SK-N-SH treated with all-trans-retinoic acid at 6 μM for 48 hours (cell line): Measurements from ENCODE around the gene TRH.

ENCODE experiments used
- ATAC-seq: fragments of 200-7000 bp; cut with Tn5 transposase; 3 replicates; pipeline ENCODE4 v1.9.1; 2020; ENCODE audit warnings: mild to moderate bottlenecking, moderate library complexity
- ARNTL ChIP-seq: fragments of 450-650 bp; formaldehyde crosslinking; IDR thresholded peaks from 2 replicates; pipeline ENCODE4 v1.5.0; 2020; ENCODE audit warnings: low read depth, mild to moderate bottlenecking, moderate library complexity, borderline replicate concordance
- BACH2 ChIP-seq: fragments of 250-450 bp; sonication (Bioruptor Pico); IDR thresholded peaks from 2 replicates; pipeline ENCODE4 v1.9.0; 2021; ENCODE audit warnings: mild to moderate bottlenecking, borderline replicate concordance
- CSDC2 ChIP-seq: fragments of 250-450 bp; sonication (Bioruptor Pico); IDR thresholded peaks from 2 replicates; pipeline ENCODE4 v1.5.0; 2020; ENCODE audit warnings: mild to moderate bottlenecking, moderate library complexity
- ESRRG ChIP-seq: fragments of 250-450 bp; sonication (Bioruptor Pico); IDR thresholded peaks from 2 replicates; pipeline ENCODE4 v1.6.1; 2021; ENCODE audit warnings: mild to moderate bottlenecking
- GLIS3 ChIP-seq: fragments of 250-450 bp; sonication (Bioruptor Pico); IDR thresholded peaks from 2 replicates; pipeline ENCODE4 v1.5.0; 2020; ENCODE audit warnings: mild to moderate bottlenecking, moderate library complexity
- ISL1 ChIP-seq: fragments of 250-450 bp; sonication (Bioruptor Pico); IDR thresholded peaks from 2 replicates; pipeline ENCODE4 v2.1.2; 2022; ENCODE audit warnings: mild to moderate bottlenecking, moderate library complexity
- OSR1 ChIP-seq: fragments of 250-450 bp; sonication (Bioruptor Pico); IDR thresholded peaks from 2 replicates; pipeline ENCODE4 v1.8.0; 2022; ENCODE audit warnings: moderate library complexity, mild to moderate bottlenecking, inconsistent platforms
- RARB ChIP-seq: fragments of 250-450 bp; sonication (Bioruptor Pico); IDR thresholded peaks from 2 replicates; pipeline ENCODE4 v1.8.0; 2021; ENCODE audit warnings: mild to moderate bottlenecking, moderate library complexity
- SNAI2 ChIP-seq: fragments of 250-450 bp; sonication (Bioruptor Pico); IDR thresholded peaks from 2 replicates; pipeline ENCODE4 v1.5.0; 2020; ENCODE audit warnings: mild to moderate bottlenecking, moderate library complexity
- TCF4 ChIP-seq: fragments of 250-450 bp; sonication (Bioruptor Pico); IDR thresholded peaks from 2 replicates; pipeline ENCODE4 v1.8.0; 2021; ENCODE audit warnings: mild to moderate bottlenecking, moderate library complexity, borderline replicate concordance
- TOX ChIP-seq: fragments of 250-450 bp; sonication (Bioruptor Pico); IDR thresholded peaks from 2 replicates; pipeline ENCODE4 v1.8.0; 2021; ENCODE audit warnings: mild to moderate bottlenecking, moderate library complexity, borderline replicate concordance
- ZC3H10 ChIP-seq: fragments of 250-450 bp; sonication (Bioruptor Pico); IDR thresholded peaks from 2 replicates; pipeline ENCODE4 v1.5.1; 2021; ENCODE audit warnings: mild to moderate bottlenecking, moderate library complexity
- ZFP30 ChIP-seq: fragments of 450-650 bp; formaldehyde crosslinking; IDR thresholded peaks from 2 replicates; pipeline ENCODE4 v1.5.0; 2022; ENCODE audit warnings: mild to moderate bottlenecking, moderate library complexity
- ZNF565 ChIP-seq: fragments of 450-650 bp; formaldehyde crosslinking; conservative IDR thresholded peaks from 2 replicates; pipeline ENCODE4 v1.5.0; 2020; ENCODE audit warnings: low read depth, mild to moderate bottlenecking, moderate library complexity
- ZNF70 ChIP-seq: fragments of 450-650 bp; formaldehyde crosslinking; IDR thresholded peaks from 2 replicates; pipeline ENCODE4 v1.5.0; 2020; ENCODE audit warnings: mild to moderate bottlenecking, moderate library complexity
- TF ChIP-seq, protein P1 (sequence below): fragments of 250-450 bp; sonication (Bioruptor Pico); IDR thresholded peaks from 2 replicates; pipeline ENCODE4 v1.5.0; 2020; ENCODE audit warnings: mild to moderate bottlenecking, moderate library complexity
- TF ChIP-seq, protein P2 (sequence below): fragments of 250-450 bp; sonication (Bioruptor Pico); IDR thresholded peaks from 2 replicates; pipeline ENCODE4 v1.8.0; 2020; ENCODE audit warnings: mild to moderate bottlenecking, moderate library complexity, borderline replicate concordance
- TF ChIP-seq, protein P3 (sequence below): fragments of 250-450 bp; sonication (Bioruptor Pico); IDR thresholded peaks from 2 replicates; pipeline ENCODE4 v1.5.1; 2020; ENCODE audit warnings: low read depth, mild to moderate bottlenecking, moderate library complexity
- TF ChIP-seq, protein P4 (sequence below): fragments of 250-450 bp; sonication (Bioruptor Pico); IDR thresholded peaks from 2 replicates; pipeline ENCODE4 v1.5.1; 2021; ENCODE audit warnings: mild to moderate bottlenecking, moderate library complexity
- TF ChIP-seq, protein P5 (sequence below): fragments of 250-450 bp; sonication (Bioruptor Pico); IDR thresholded peaks from 2 replicates; pipeline ENCODE4 v1.8.0; 2021; ENCODE audit warnings: low read depth, mild to moderate bottlenecking, moderate library complexity, borderline replicate concordance

TRH gene

DNA sequence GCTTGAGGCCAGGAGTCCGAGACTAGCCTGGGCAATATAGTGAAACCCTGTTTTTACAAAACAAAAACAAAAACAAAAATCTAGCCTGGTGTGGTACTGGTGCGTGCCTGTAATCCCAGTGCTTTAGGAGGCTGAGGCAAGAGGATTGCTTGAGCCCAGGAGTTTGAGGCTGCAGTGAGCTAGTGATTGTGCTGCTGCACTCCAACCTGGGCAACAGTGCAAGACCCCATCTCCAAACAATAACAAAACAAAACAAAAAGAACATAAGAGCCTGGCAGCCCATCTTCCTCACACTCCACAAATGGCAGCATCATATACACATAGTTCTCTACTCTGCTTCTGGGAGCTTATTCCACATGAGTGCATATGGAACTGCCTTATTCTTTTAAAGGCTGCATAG, 2.2 kb upstream of the TRH start:
- no peak for ATAC-seq
- TF ChIP-seq ARNTL (CRISPR knock-in tag) = no peak
- TF ChIP-seq TCF4 (CRISPR knock-in tag) = no peak
- TF ChIP-seq, protein P1, sequence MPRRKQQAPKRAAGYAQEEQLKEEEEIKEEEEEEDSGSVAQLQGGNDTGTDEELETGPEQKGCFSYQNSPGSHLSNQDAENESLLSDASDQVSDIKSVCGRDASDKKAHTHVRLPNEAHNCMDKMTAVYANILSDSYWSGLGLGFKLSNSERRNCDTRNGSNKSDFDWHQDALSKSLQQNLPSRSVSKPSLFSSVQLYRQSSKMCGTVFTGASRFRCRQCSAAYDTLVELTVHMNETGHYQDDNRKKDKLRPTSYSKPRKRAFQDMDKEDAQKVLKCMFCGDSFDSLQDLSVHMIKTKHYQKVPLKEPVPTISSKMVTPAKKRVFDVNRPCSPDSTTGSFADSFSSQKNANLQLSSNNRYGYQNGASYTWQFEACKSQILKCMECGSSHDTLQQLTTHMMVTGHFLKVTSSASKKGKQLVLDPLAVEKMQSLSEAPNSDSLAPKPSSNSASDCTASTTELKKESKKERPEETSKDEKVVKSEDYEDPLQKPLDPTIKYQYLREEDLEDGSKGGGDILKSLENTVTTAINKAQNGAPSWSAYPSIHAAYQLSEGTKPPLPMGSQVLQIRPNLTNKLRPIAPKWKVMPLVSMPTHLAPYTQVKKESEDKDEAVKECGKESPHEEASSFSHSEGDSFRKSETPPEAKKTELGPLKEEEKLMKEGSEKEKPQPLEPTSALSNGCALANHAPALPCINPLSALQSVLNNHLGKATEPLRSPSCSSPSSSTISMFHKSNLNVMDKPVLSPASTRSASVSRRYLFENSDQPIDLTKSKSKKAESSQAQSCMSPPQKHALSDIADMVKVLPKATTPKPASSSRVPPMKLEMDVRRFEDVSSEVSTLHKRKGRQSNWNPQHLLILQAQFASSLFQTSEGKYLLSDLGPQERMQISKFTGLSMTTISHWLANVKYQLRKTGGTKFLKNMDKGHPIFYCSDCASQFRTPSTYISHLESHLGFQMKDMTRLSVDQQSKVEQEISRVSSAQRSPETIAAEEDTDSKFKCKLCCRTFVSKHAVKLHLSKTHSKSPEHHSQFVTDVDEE (CRISPR knock-in tag) = no peak
- TF ChIP-seq, protein P2, sequence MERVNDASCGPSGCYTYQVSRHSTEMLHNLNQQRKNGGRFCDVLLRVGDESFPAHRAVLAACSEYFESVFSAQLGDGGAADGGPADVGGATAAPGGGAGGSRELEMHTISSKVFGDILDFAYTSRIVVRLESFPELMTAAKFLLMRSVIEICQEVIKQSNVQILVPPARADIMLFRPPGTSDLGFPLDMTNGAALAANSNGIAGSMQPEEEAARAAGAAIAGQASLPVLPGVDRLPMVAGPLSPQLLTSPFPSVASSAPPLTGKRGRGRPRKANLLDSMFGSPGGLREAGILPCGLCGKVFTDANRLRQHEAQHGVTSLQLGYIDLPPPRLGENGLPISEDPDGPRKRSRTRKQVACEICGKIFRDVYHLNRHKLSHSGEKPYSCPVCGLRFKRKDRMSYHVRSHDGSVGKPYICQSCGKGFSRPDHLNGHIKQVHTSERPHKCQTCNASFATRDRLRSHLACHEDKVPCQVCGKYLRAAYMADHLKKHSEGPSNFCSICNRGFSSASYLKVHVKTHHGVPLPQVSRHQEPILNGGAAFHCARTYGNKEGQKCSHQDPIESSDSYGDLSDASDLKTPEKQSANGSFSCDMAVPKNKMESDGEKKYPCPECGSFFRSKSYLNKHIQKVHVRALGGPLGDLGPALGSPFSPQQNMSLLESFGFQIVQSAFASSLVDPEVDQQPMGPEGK (CRISPR knock-in tag) = no peak
- no peak for TF ChIP-seq ESRRG (CRISPR knock-in tag)
- TF ChIP-seq ISL1 (CRISPR knock-in tag) = no peak
- TF ChIP-seq, protein P3, sequence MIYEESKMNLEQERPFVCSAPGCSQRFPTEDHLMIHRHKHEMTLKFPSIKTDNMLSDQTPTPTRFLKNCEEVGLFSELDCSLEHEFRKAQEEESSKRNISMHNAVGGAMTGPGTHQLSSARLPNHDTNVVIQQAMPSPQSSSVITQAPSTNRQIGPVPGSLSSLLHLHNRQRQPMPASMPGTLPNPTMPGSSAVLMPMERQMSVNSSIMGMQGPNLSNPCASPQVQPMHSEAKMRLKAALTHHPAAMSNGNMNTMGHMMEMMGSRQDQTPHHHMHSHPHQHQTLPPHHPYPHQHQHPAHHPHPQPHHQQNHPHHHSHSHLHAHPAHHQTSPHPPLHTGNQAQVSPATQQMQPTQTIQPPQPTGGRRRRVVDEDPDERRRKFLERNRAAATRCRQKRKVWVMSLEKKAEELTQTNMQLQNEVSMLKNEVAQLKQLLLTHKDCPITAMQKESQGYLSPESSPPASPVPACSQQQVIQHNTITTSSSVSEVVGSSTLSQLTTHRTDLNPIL (CRISPR knock-in tag) = no peak
- TF ChIP-seq ZFP30 (CRISPR knock-in tag) = no peak
- no peak for TF ChIP-seq RARB (CRISPR knock-in tag)
- TF ChIP-seq CSDC2 (CRISPR knock-in tag) = no peak
- TF ChIP-seq, protein P4, sequence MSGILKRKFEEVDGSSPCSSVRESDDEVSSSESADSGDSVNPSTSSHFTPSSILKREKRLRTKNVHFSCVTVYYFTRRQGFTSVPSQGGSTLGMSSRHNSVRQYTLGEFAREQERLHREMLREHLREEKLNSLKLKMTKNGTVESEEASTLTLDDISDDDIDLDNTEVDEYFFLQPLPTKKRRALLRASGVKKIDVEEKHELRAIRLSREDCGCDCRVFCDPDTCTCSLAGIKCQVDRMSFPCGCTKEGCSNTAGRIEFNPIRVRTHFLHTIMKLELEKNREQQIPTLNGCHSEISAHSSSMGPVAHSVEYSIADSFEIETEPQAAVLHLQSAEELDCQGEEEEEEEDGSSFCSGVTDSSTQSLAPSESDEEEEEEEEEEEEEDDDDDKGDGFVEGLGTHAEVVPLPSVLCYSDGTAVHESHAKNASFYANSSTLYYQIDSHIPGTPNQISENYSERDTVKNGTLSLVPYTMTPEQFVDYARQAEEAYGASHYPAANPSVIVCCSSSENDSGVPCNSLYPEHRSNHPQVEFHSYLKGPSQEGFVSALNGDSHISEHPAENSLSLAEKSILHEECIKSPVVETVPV (CRISPR knock-in tag) = no peak
- TF ChIP-seq TOX (CRISPR knock-in tag) = no peak
- no peak for TF ChIP-seq OSR1 (CRISPR knock-in tag)
- no peak for TF ChIP-seq ZNF565
- TF ChIP-seq GLIS3 (CRISPR knock-in tag) = no peak
- no peak for TF ChIP-seq BACH2 (CRISPR knock-in tag)
- no peak for TF ChIP-seq ZC3H10

DNA sequence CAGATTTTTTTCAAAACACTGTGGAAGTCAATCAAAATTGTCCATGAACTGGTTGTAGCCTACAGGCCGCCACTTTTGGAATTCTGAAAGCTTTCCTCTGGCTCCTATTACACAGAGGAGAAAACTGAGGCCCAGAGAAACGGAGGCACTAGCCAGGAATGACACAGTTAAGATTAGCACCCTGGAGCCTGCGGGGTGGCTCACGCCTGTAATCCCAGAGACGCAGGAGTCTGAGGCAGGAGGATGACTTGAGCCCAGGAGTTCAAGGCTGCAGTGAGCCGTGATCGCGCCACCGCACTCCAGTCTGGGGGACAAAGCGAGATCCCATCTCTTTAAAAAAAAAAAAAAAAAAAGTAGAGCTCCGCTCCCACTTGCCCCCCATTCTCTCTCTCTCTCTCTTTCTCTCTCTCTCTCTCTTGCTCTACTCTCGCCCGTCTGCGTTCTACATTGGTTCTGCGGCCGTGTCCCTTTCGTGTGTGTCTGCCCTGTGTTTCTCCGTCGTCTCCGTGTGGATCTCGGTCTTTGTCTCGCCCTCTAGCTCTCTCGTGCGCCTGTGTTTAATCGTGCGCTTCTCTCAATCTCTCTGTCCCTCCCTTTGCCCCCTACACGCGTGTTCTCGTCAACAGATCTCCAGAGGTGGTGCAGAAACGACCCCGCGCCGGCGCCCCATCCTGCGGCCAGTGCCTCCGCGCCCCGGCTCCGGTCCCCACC, 512 bp upstream of the TRH start:
- TF ChIP-seq, protein P4 (CRISPR knock-in tag) = no peak
- TF ChIP-seq TCF4 (CRISPR knock-in tag) (no peak), ARNTL (CRISPR knock-in tag) (no peak)
- no peak for ATAC-seq

DNA sequence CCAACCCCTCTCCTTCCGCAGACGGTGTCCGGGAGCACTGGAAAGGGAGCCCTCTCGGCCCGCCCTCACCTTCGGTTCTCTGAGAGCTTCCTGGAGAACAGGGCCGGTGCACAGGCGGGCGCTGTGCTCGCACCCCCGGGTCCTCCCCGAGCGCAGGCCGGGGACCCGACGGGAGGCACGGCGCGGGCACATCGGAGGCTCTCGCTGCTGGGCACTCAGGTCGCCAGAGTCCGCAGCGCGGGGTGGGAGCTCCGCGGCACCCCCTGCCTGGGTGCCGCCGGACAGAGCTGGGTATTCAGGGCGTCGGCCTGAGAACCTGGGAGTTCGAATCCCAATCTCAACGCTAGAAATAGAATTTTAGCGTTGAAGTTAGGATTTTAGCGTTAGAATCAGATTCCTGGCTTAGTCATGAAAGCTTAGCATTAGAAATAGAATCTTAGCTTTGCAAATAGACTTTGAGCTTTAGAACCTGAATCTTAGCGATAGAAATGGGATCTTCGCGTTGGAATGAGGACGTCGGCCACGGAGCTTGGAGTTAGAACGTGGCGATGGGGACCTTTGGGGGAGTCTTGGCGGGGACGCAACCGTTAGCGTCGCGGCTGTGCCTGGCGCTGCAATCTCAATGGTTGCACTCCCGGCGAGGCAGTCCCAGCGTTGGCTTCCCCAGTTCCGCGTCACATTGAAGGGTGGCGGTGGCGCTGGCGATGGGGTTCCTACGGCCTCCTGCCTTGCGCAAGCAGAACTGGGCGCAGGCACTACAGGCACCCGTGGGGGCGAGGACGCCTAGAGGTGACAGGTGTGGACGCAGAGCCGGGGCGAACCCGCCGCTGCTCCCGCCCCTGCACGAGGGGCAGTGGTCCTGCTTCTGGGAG, 549 bp downstream of the TRH start:
- TF ChIP-seq, protein P5, sequence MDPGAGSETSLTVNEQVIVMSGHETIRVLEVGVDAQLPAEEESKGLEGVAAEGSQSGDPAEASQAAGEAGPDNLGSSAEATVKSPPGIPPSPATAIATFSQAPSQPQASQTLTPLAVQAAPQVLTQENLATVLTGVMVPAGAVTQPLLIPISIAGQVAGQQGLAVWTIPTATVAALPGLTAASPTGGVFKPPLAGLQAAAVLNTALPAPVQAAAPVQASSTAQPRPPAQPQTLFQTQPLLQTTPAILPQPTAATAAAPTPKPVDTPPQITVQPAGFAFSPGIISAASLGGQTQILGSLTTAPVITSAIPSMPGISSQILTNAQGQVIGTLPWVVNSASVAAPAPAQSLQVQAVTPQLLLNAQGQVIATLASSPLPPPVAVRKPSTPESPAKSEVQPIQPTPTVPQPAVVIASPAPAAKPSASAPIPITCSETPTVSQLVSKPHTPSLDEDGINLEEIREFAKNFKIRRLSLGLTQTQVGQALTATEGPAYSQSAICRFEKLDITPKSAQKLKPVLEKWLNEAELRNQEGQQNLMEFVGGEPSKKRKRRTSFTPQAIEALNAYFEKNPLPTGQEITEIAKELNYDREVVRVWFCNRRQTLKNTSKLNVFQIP = no peak
- no peak for TF ChIP-seq ZC3H10
- no peak for TF ChIP-seq ARNTL (CRISPR knock-in tag)
- TF ChIP-seq, protein P3 (CRISPR knock-in tag) = no peak
- TF ChIP-seq ZFP30 (CRISPR knock-in tag) = no peak
- no peak for TF ChIP-seq SNAI2 (CRISPR knock-in tag)
- TF ChIP-seq ESRRG (CRISPR knock-in tag) = no peak
- TF ChIP-seq, protein P2 (CRISPR knock-in tag) = no peak
- TF ChIP-seq RARB (CRISPR knock-in tag) = no peak
- TF ChIP-seq ZNF70 (CRISPR knock-in tag) = no peak
- no peak for TF ChIP-seq GLIS3 (CRISPR knock-in tag)
- ATAC-seq = no peak; the same call in 2 of the 3 replicates
